GM10266 (cell line): Measurements from ENCODE around the gene RMDN3.

Experiments used
- DNase-seq: peaks from one replicate; pipeline ENCODE4 v3.0.0; 2012; ENCODE audit errors: extremely low spot score
- TF ChIP-seq, protein P1 (sequence below): IDR thresholded peaks from 2 replicates; pipeline ENCODE4 v1.5.1; 2012; ENCODE audit warnings: mild to moderate bottlenecking, low read depth; ENCODE audit not compliant: control insufficient read depth, insufficient read depth; ENCODE audit errors: missing control alignments

Gene RMDN3

DNA sequence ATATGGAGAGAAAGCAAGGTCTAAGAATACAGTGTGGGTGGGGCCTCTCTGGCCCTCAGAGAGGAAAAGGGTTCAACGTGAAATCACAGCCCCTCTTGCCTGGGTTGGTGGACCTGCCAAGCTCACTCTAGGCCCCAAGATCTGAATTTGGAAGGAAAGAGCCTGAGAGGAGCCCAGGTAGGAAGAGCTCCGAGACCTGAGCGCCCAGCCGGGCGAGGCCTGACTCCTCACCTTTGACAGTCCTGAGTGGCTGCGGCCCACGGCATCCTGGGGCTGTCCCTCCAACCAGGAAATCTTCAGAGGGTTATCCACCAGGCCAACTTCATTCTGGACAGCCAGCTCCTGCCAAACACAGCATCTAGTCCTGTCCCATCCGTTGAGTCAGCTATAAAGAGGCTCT lies 18.4 kb upstream of the RMDN3 start:
- no peak for DNase-seq
- TF ChIP-seq, protein P1, sequence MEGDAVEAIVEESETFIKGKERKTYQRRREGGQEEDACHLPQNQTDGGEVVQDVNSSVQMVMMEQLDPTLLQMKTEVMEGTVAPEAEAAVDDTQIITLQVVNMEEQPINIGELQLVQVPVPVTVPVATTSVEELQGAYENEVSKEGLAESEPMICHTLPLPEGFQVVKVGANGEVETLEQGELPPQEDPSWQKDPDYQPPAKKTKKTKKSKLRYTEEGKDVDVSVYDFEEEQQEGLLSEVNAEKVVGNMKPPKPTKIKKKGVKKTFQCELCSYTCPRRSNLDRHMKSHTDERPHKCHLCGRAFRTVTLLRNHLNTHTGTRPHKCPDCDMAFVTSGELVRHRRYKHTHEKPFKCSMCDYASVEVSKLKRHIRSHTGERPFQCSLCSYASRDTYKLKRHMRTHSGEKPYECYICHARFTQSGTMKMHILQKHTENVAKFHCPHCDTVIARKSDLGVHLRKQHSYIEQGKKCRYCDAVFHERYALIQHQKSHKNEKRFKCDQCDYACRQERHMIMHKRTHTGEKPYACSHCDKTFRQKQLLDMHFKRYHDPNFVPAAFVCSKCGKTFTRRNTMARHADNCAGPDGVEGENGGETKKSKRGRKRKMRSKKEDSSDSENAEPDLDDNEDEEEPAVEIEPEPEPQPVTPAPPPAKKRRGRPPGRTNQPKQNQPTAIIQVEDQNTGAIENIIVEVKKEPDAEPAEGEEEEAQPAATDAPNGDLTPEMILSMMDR: no peak

DNA sequence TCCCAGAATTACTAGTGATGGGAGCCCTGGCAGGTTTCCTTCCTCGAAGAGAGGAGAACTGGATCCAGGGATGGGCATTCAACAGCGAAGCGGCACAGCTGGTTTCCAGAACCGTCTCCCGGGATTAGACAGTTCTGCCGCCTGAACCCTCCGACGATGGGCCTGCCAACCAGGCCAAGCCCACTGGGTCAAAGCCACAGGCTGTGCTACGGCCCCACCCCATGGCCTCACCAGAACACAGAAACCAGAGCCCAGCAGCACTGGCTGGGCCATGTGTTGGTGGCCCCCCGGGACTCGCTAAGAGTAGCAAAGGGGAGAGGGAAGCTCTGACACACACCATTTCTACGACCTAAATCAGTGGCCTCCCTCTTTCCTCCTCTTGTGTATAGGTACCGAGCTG lies 17.0 kb upstream of the RMDN3 start:
- no peak for DNase-seq
- TF ChIP-seq, protein P1: no peak

DNA sequence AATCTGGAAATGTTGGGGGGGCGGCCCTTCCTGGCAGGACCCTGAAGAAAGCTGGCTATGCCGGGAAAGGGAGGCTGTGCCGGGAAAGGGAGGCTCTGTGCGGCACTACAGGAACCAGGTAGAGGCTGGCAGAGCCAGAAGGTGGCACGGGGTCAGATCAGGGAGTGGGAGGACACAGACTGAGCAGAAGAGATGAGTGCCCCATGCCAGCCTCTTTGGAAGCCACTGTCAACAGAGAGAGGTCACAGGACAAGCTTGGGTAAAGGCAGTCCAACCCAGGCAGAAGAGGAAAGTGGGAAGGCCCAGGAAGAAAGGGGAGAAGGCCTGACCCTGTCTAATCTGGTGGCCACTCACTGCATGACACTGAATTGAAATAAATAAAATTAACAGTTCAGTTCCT lies 16.2 kb upstream of the RMDN3 start:
- DNase-seq: no peak

DNA sequence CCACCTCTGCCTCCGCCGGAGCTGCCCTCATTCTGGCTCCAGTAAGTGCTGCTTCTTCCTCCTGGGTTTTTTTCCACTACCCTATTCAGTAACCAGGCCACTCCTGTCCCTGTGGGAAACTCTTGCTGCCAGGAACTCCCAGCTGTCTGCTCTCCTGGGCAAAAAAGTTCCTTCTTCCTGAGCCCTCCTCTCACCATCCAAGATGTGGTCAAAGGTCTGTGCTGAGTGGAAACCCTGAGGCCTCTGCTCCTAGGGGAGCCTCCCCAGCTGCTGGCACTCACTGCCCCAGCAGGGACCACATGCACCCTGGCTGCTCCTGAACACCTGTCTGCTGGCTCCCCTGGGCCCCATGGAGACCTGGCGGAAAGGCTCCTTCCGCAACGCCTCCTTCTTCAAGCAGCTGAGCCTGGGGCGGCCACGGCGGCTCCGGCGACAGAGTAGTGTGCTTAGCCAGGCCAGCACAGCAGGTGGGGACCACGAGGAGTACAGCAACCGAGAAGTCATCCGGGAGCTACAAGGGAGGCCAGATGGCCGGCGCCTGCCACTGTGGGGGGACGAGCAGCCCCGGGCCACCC lies 15.2 kb upstream of the RMDN3 start:
- TF ChIP-seq, protein P1: no peak
- DNase-seq: no peak

More for the DNA sequence above, 16.2 kb upstream of the RMDN3 start:
- TF ChIP-seq, protein P1: no peak

DNA sequence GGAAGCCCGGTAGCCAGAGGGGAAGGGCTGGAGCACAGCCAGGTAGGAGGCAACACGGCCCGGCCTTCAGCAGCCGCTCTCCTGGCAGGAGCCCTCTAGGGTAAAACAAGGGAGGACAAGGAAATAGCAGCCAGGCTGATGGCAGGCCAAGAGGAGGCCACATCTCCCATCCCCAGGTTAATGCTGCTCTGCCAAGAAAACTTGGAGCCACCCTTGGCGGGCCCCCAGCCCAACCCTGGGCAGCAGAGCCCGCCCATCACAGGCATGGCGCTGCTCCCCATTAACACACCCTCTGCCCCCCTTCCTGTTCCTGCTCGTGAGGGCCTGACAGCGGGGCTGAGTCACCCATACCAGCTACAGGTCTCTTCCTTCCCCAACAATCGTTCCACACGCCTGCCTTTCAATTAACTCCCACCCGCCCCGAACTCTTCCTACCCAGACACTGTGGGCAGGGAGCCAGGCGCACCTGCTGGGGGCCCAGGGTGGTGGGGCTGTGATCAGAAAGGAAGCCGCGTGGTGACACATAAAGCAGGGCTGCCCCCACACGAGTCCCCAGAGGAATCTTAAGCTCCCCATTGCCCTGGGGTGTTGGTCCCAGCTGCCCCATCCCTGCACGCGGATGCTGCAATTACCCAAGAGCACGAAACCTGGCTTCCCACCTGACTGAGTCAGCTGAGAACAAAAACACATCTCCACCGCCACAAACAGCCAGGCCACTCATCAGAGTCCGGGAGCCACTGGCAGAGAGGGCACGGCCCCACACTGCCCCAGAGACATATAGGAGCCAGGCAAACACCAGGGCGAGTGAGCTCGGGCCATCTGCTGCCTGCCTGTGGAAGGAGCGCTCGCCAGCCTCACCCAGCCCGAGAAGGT lies 14.5 kb upstream of the RMDN3 start, which contains the start of gene C15orf62:
C15orf62 (plus strand) TSS at position 707 of the 873 bp plus-strand sequence. CDS start 516 bp downstream, outside the sequence.
- peak; percentile 73 for DNase-seq
- TF ChIP-seq, protein P1: no peak

DNA sequence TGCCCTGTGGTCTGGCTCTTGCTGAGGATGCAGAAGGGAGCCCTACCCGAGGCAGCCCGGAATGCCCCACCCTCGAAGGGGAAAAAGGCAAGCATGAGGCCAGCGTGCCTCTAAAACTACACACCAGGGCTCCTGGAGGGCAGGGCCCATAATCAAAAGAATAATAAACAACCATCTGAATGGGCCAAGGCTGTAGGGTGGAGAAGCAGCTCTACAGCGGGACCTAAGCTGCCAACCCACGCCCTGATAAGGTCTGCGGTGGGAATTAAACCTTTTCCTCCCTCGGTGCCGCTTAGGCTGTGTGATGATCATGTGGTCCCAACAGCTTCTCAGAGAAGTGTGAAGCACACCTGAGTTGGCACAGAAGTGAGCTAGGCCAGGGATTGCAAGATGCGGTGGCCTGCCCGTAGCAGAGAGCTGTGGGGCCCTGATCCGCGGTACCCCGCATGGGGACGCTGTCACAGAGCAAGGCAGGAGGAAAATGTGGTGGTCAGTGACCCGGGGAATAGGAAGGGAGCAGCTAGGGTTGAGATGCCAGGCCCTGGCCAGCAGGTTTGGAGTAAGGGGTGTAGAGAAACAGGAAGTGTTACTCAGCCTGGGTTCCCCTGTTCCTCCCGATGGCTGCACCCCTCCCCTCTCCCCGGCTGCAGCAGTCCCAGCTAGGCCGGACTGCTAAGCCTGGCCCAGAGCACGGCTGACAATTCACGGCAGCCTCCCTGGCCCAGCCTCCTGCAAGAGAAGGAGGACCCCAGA lies 13.6 kb upstream of the RMDN3 start:
- DNase-seq: peak; percentile 63

More for the DNA sequence above, 13.6 kb upstream of the RMDN3 start:
- TF ChIP-seq, protein P1: peak; percentile 13
